ENCODE measurements around the gene ANKRD27. TPM values are rescaled to one million over a fixed set of nuclear protein-coding genes. Genes with fewer than 3 reads are reported as not detected.
A peak's percentile ranks its signal among the peaks of the same experiment; 100 is the strongest.
"Not testable (repeated sequence)": the region's sequence is repeated elsewhere in the genome, so short reads cannot be mapped to it uniquely, and the experiment has no call there.

ANKRD27 gene
- total RNA-seq, 3 donors from 2014 or later = 26.9 to 33.8 (median 30.4) TPM

DNA sequence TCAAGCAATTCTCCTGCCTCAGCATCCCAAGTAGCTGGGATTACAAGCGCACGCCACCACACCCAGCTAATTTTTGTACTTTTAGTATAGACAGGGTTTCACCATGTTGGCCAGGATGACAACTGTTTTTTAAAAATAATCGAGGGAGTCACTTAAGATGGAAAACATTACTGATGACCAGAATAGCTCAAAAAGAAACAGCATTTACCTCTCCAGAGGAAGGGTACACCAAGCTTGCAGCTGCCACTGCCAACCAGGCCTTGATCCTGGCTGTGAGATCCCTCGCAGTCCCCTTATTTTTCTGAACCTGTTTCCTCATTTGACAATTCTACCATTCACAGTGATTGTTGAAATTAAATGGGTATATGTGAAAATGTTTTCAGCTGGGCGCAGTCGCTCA lies 79.5 kb downstream of the ANKRD27 start:
- TF ChIP-seq POLR2AphosphoS5 (IDR thresholded peaks at IDR 0.05) = no peak
- no peak for TF ChIP-seq CTCF (IDR thresholded peaks at IDR 0.05)
- no peak for TF ChIP-seq POLR2A (IDR thresholded peaks at IDR 0.05)
- Histone ChIP-seq H3K9me3 (no peaks in the 10 kb centered on the region), H3K4me1 (no peaks in the 10 kb centered on the region), H3K27ac (no peak overlapping the region), H3K27me3 (no peaks in the 10 kb centered on the region), H3K4me3 (no peak overlapping the region), H3K36me3 (peaks cover 16% of the 10 kb centered on the region)
- intact Hi-C loops (cut with DNase I; ENCODE audit: low total_unique reads) = no loop called here
- no peak for DNase-seq (ENCODE audit: low spot score in 2 of 2)

GRCh38 chr19:32594021-32594420 lies 81.0 kb downstream of the ANKRD27 start:
- H3K9me3 ChIP-seq = no peaks in the 10 kb centered on the region
- H3K4me1 ChIP-seq = no peaks in the 10 kb centered on the region
- H3K27ac ChIP-seq = no peak overlapping the region
- no peaks in the 10 kb centered on the region for H3K27me3 ChIP-seq
- H3K36me3 ChIP-seq = peaks cover 16% of the 10 kb centered on the region
- H3K4me3 ChIP-seq = no peak overlapping the region
- TF ChIP-seq POLR2A (IDR thresholded peaks at IDR 0.05) = no peak
- no peak for TF ChIP-seq POLR2AphosphoS5 (IDR thresholded peaks at IDR 0.05)
- no peak for TF ChIP-seq CTCF (IDR thresholded peaks at IDR 0.05)
- no peak for DNase-seq (ENCODE audit: low spot score in 2 of 2)
- intact Hi-C loops (cut with DNase I; ENCODE audit: low total_unique reads) = no loop called here

DNA sequence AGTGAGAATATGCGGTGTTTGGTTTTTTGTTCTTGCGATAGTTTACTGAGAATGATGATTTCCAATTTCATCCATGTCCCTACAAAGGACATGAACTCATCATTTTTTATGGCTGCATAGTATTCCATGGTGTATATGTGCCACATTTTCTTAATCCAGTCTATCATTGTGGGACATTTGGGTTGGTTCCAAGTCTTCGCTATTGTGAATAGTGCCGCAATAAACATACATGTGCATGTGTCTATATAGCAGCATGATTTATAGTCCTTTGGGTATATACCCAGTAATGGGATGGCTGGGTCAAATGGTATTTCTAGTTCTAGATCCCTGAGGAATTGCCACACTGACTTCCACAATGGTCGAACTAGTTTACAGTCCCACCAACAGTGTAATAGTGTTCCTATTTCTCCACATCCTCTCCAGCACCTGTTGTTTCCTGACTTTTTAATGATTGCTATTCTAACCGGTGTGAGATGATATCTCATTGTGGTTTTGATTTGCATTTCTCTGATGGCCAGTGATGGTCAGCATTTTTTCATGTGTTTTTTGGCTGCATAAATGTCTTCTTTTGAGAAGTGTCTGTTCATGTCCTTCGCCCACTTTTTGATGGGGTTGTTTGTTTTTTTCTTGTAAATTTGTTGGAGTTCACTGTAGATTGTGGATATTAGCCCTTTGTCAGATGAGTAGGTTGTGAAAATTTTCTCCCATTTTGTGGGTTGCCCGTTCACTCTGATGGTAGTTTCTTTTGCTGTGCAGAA lies 87.1 kb downstream of the ANKRD27 start:
- H3K4me3 ChIP-seq; H3K27ac ChIP-seq; intact Hi-C loops (cut with DNase I; ENCODE audit: low total_unique reads); H3K4me1 ChIP-seq; DNase-seq (ENCODE audit: low spot score in 2 of 2); H3K36me3 ChIP-seq; H3K9me3 ChIP-seq; H3K27me3 ChIP-seq: not testable (repeated sequence)

DNA sequence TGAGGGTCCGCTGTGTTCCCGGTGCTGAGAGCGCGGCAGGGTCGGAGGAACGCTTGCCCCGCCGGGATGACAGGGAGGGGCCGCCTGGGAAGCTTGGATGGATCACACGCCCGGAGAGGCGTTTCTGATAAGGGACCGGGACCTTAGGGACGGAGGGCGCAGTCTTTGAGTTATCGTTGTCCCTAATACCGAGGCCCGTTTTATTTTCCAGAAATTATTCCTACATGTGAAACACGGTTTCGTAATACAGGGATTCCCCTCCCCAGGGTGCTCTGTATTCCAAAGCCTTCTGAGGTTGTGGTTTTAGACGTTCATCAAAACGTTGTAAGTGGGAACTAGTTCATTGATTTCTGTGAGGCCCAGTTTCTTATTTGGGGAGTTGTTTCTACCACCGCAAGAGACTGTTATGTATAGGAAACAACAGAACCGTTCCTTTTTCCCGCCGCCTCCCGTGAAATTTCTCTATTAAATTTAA lies 93.2 kb downstream of the ANKRD27 start:
- no peaks in the 10 kb centered on the region for H3K27me3 ChIP-seq
- no peak for DNase-seq (ENCODE audit: low spot score in 2 of 2)
- H3K27ac ChIP-seq = peak overlapping the region; percentile 84 to 86
- peak overlapping the region; percentile 80 to 92 (median 86) for H3K4me3 ChIP-seq
- intact Hi-C loops (cut with DNase I; ENCODE audit: low total_unique reads) = no loop called here
- H3K36me3 ChIP-seq = no peaks in the 10 kb centered on the region
- H3K9me3 ChIP-seq = no peaks in the 10 kb centered on the region
- H3K4me1 ChIP-seq = no peaks in the 10 kb centered on the region
- TF ChIP-seq POLR2A (IDR thresholded peaks at IDR 0.05) = no peak

DNA sequence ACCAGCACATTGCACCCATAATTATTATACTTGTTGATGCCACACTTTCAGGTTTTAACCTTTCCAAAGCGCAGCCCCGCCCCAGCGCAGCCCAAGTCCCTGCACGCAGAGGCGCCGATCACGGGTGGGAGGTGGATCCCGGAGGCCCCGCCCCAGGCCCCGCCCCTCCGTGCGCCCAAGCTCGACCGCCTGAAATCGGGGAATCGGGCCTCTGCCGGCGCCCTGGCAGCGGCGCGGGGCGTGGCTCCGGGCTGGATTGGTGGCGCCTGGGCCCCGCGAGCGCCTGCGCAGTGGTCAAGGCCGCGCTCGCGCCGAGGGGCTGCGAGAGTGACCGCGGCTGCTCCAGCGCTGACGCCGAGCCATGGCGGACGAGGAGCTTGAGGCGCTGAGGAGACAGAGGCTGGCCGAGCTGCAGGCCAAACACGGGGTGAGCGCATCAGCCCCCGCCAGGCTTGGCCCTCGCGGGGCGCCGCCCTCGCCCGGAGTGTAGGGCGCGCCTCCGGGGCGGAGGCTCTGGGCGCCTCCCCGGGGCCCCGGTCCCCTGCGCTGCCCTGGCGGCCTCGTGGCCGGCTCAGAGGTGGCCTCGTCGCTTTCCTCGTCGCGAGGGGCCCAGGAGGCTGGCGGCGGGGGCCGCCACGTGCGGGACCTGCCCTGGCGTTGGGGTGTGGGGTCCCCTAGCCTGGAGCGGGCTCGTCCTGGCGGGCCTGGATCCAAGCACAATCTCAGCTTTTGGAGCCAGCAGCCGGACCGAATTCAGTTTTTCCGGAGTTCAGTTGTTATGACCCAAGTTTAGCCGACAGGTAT lies 93.9 kb downstream of the ANKRD27 start, which contains the start of gene PDCD5:
PDCD5 (plus strand) TSS at position 290 of the 804 bp plus-strand sequence; CDS start at position 362, 72 bp downstream.
- Histone ChIP-seq H3K27ac (peak within 1 kb of the TSS; percentile 84 to 86), H3K9me3 (no peaks in the 10 kb centered on the region), H3K4me3 (peak within 1 kb of the TSS; percentile 80 to 92 (median 86))

More for the DNA sequence above, 93.9 kb downstream of the ANKRD27 start, which contains the start of gene PDCD5:
- TF ChIP-seq CTCF (IDR thresholded peaks at IDR 0.05) (no peak), POLR2AphosphoS5 (IDR thresholded peaks at IDR 0.05) (peak; percentile 36 to 52 (median 52))
- peak; percentile 94 to 96 for DNase-seq (ENCODE audit: low spot score in 2 of 2)
- Histone ChIP-seq H3K27me3 (no peaks in the 10 kb centered on the region), H3K36me3 (no peaks in the 10 kb centered on the region), H3K4me1 (no peaks in the 10 kb centered on the region)
- intact Hi-C loops (cut with DNase I; ENCODE audit: low total_unique reads) = no loop called here
